ENCODE data around the gene CCDC142.

GRCh38 chr2:74499267-74499939 lies 16.6 kb upstream of the CCDC142 start, which contains the start of gene LBX2:
- TF ChIP-seq CTCF (IDR thresholded peaks at IDR 0.05) (no peak), EP300 (IDR thresholded peaks at IDR 0.05) (no peak)
